ENCODE results near the gene SYTL4. TPM values are rescaled to one million over a fixed set of nuclear protein-coding genes. Genes with fewer than 3 reads are reported as not detected.

Gene SYTL4
- total and polyA plus RNA-seq, 4 donors = 5.2 to 26.2 (median 10.2) TPM

Other genes starting within 250 kb of the SYTL4 start
- gene TNMD, start 147.2 kb downstream of the SYTL4 start, total RNA-seq = not detected
- gene TNMD, start 147.2 kb downstream of the SYTL4 start, polyA plus RNA-seq = not detected
- gene TSPAN6, start 95.3 kb downstream of the SYTL4 start, total RNA-seq = 10 to 100 TPM; 44.2 to 65.0 TPM
- gene TSPAN6, start 95.3 kb downstream of the SYTL4 start, polyA plus RNA-seq = 10 to 100 TPM; 42.6 to 97.6 TPM
- gene SRPX2, start 87.9 kb downstream of the SYTL4 start, total RNA-seq = 1 to 10 TPM in 1 of 2 donors, under 1 TPM in 1; 0.47 to 7.8 TPM
- gene SRPX2, start 87.9 kb downstream of the SYTL4 start, polyA plus RNA-seq = 1 to 10 TPM; 2.7 to 6.8 TPM
- gene CSTF2, start 88.3 kb upstream of the SYTL4 start, total RNA-seq = 10 to 100 TPM in 1 of 2 donors, 1 to 10 TPM in 1; 6.3 to 11.8 TPM
- 1 to 10 TPM; 3.9 to 4.3 TPM for gene CSTF2, start 88.3 kb upstream of the SYTL4 start, polyA plus RNA-seq
- not detected for gene NOX1, start 142.2 kb upstream of the SYTL4 start, total RNA-seq
- gene NOX1, start 142.2 kb upstream of the SYTL4 start, polyA plus RNA-seq = under 1 TPM in 1 of 2 donors, not detected in 1; 0.36 TPM
- under 1 TPM in 1 of 2 donors, not detected in 1; under 0.01 TPM for gene XKRX, start 196.8 kb upstream of the SYTL4 start, total RNA-seq
- gene XKRX, start 196.8 kb upstream of the SYTL4 start, polyA plus RNA-seq = not detected
- gene ARL13A, start 237.6 kb upstream of the SYTL4 start, total RNA-seq = not detected
- gene ARL13A, start 237.6 kb upstream of the SYTL4 start, polyA plus RNA-seq = not detected